GM12891 (cell line): ENCODE data around the gene NT5C1A.

Experiments
- PAX5 ChIP-seq: IDR thresholded peaks from 2 replicates; pipeline ENCODE4 v1.6.1; 2011; ENCODE audit warnings: low read length, moderate library complexity, mild to moderate bottlenecking; ENCODE audit not compliant: insufficient read depth, severe bottlenecking
- POLR2A ChIP-seq: IDR thresholded peaks from 2 replicates; pipeline ENCODE4 v1.6.1; 2011; ENCODE audit warnings: low read depth, low read length, control low read depth
- POLR2AphosphoS5 ChIP-seq: IDR thresholded peaks from 2 replicates; pipeline ENCODE4 v1.6.1; 2011; ENCODE audit warnings: low read depth, low read length, control low read depth
- TAF1 ChIP-seq: IDR thresholded peaks from 2 replicates; pipeline ENCODE4 v1.6.1; 2011; ENCODE audit warnings: low read depth, low read length, control low read depth

DNA sequence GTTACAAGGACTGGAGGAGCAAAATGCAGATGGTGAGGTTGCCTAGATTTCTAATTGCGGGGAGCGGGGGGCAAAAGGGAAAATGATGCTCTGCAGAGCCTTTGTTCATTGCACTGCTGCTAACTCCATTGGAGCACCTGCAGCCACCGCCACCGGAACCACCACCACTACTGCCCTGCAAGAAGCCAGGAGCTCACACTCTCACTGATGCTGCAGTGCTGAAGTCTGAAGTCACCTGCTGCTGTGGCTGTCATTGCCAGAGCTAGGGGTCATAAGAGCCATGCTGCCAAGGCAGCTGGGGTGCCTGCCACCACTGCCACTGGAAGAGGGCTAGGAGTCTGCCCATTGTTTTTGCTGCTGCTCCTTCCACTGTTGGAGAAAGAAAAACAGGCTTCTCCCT, 26.7 kb upstream of the NT5C1A start:
- TF ChIP-seq TAF1 (no peak), POLR2A (no peak), POLR2AphosphoS5 (no peak), PAX5 (no peak)
